Head of caudate nucleus (tissue), 42 donors: ENCODE data around the gene PLA2G5.
A peak's percentile ranks its signal among the peaks of the same experiment; 100 is the strongest.
"Not testable (repeated sequence)": the region's sequence is repeated elsewhere in the genome, so short reads cannot be mapped to it uniquely, and the experiment has no call there.

Experiments
- DNase-seq, 42 donors: peaks; one replicate each; pipeline versions ENCODE4 v3.0.0 to v3.0.0-alpha.2; 2020 to 2021; ENCODE audit warnings: mixed read lengths in 7 of 42
- intact Hi-C: fragments of 100-400 bp; cut with DNase I; formaldehyde crosslinking; loops from one replicate; pipeline ENCODE4 v1.15.0; 2022

PLA2G5 gene

DNA sequence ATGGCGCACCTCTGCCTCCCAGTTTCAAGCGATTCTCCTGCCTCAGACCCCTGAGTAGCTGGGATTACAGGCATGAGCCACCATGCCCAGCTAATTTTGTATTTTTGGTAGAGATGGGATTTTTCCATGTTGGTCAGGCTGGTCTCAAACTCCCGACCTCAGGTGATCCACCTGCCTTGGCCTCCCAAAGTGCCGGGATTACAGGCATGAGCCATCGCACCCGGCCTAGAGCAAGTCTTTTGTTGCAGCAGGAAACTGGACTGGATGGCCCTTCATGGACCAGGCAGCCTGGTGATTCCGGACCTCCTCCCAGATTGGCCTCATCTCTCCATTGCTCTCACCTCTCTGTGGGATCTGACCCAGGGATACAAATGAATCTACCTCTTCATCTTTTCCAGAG lies 9.2 kb upstream of the PLA2G5 start:
- intact Hi-C loops, DNase-seq: not testable (repeated sequence)

DNA sequence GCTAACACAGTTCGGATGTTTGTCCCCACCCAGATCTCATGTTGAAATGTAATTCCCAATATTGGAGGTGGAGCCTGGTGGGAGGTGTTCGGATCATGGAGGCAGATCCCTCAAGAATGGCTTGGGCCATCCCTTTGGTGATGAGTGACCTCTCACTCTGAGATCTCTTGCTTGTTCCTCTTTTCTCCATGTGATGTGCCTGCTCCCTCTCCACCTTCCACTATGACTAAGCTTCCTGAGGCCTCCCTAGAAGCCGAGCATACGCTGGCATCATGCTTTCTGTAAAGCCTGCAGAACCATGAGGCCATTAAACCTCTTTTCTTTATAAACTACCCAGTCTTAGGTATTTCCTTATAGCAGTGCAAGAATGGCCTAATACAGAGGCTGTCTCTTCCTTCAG lies 8.1 kb upstream of the PLA2G5 start:
- DNase-seq, result no peak
- intact Hi-C loops, result no loop called here

DNA sequence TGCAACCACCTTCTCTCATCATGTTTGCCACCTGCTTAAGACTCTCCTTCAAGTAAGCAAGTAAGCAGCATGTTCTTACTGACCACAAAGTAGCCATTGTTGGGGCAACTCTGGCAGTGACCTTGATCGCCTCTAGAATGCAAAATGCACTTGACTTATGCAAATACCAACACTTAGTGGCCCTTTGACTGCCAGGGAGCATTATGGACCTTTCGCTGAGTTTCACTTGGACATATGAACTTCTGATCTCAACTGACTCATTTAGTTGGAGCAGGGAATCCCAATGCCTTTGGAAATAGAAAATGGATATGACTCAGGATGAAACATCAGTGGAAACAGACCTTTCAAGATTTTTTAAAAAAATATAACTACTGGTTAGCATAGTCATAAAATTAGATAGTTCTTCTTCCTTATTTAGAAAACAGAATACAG lies 6.1 kb upstream of the PLA2G5 start:
- intact Hi-C loops, result no loop called here
- no peak for DNase-seq

DNA sequence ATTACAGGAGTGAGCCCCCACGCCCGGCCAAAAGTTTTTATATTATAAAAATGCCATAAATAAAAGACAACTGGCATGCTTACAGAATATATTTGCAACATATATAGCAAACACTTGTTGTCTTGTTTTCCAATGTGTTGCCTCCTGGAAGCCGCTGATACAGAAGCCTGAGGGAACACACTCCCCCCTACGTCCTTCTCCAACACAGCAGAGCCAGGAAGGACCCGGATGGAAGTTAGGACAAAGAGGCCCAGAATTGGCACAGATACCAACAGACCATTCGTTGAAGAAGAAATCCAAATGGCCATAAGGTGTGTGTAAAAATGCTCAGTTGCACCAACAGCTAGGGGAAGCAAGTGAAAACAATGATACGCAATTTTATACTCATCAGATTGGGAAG lies 1.3 kb upstream of the PLA2G5 start:
- DNase-seq, result peak in 1 of 42 donors; percentile 12
- intact Hi-C loops, result no loop called here

DNA sequence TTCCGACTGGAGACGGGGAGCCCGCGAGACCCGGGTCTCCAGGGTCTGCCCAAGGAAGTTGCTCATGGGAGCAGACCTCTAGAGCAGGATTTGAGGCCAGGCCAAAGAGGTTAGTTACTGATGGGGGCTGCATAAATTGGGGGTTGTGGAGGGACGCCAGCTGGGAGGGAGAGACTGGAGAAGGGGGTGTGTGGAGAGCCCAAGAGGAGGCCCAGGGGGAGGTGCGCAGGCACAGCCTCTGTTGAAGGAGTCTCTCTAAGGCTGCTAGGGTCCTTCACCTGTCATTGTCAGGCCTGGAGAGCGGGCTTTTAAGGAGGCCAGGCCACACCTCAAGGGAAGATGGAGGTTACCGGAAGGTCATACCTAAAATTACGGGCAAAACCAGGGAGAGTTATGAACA lies 363 bp downstream of the PLA2G5 start:
- intact Hi-C loops, result no loop called here
- DNase-seq, result peak in 1 of 42 donors; percentile 34

DNA sequence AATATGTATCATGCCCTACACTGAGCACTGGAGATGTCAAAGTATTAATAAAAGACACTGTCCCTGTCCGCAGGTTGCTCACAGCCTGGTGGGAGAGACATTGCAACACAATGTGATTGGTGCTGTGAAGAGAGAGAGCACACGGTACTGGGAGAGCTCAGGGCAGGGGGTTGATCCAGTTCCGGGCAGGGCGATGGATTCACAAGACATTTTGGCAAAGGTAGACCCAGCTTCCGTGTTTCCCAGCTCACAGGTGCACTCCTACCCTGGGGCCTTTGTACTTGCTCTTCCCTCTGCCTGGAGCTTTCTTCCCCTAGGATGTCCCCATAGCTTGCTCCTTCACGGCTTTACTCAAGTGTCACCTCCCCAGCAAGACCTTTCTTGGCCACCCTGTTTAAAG lies 1.4 kb downstream of the PLA2G5 start:
- DNase-seq, result no peak
- intact Hi-C loops, result no loop called here

DNA sequence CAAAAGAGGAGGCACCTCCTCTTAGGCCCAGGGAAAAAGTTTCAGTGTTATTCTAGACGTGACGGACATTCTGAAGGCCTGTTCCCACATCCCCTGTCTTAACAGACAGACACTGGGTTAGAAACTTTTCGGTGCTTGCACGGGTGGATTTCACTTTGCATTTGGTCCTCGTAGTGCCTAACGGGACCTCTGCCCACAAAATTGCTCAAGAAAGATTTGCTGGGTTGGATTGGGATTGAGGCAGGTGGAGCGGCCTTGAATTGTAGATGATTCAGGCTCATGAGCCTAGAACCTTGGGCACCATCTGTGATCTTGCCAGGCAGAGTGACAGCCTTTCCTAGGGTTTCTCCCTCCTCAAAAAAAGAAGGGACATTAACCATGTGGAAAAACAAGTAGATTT lies 2.8 kb downstream of the PLA2G5 start:
- intact Hi-C loops, result no loop called here
- DNase-seq, result peak in 2 of 42 donors; percentile 41 to 49

DNA sequence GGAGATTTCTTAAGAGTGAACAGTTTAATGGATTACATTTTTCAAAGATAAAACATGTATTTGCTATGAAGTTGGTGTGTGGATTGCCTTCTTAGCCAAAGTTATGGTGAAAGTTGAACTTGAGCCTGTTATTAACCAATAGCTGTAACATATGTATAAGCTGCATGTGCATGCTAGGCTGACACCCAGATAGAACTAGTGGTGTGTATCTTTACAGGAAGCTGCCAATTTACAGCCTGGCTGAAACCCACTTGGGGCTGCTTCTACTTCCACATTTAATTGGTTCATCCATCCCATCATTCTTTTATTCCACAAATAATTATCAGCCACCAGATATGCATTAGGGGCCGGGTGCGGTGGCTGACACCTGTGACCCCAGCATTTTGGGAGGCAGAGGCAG lies 3.3 kb downstream of the PLA2G5 start:
- intact Hi-C loops, result no loop called here
- DNase-seq, result peak in 1 of 42 donors; percentile 3

DNA sequence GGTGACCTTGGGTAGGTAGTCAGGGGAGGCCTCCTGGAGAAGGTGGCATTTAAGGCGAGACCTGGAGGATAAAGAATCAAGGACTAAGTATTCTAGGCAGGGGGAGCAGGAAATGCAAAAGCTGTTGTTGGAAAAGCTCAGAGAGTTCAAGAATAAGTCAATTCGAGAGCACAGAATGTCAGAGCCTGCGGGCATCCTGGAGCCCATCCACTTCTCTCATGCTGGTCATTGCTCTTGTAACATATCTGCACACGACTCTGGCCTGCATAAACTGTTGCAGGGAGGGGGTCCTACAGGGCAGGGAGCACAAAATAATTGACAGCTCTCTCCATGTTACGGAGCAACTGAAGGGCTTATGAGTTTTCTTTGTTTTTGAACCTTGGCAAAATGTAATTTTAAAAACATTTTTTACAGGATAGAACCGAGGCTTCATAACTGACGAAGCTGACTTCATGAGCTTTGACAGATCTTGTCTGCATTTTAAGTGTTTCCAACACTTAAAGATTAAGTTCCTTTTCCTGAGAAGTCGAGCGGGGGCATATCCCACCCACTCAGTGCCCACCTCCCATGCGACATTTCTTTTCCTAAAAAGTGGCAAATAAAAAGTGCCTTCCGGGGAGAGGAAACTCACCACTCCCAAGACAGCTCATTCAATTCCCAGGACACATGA lies 4.2 kb downstream of the PLA2G5 start:
- intact Hi-C loops, result no loop called here
- DNase-seq, result peak in 12 of 42 donors; percentile 9 to 60 (median 38)

DNA sequence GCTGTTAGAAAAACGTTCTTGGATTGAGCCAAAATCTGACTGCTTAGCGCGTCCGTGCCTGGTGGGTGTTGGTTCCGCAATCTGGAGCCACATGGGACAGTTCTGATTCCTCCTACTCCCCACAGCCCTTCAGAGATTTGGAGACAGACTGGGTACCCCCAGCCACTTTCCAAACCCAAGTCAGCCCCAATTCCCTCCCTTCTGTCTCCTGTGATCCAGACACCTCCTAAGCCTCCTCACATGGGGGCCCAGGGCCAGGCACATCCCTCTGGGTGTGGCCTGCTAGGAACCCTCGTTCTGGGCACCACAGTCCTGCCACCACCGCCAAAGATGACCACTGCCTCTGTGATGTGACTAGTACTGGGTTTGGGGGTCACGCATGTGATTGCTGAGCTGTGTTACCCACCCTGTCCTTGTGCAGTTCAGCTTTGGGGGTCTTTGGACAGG lies 4.8 kb downstream of the PLA2G5 start:
- DNase-seq, result no peak
- intact Hi-C loops, result no loop called here

DNA sequence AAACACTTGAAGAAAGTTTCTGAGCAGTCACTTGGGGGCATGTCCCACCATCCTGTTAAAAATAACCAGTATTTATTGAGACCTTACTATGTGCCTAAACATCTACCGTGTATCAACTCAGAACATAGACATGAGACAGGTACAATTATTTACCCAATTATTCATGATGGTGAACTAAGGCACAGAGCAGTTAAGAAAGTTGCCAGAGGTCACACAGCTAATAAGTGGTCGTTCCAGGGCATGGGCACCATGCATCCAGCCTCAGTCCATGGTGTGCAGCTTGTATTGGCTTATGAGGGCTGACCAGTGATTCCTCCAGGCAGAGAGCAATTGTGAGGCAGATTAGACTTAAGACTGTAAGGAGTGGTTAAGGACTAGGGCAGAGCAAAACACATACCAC lies 5.4 kb downstream of the PLA2G5 start:
- intact Hi-C loops, result no loop called here

DNA sequence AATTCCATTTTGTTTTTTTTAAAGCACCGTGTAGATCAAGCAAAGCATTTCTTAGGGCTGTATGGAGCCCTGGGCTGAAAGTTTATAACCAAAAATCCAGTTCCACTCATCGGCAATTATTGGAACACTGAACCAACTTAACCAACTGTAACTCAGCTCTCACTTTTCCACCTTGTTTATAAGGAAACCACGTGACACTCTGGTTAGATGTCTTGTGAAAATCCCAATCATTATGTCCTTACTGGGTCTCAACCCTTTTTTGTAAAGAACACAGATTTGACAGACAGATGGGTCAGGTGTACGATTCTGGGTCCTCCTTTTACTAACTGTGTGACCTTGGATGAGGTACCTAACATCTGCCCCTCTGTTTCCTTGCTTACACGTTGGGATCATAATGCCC lies 6.2 kb downstream of the PLA2G5 start:
- no peak for DNase-seq
- intact Hi-C loops, result no loop called here

More for the DNA sequence above, 5.4 kb downstream of the PLA2G5 start:
- DNase-seq, result peak in 1 of 42 donors; percentile 24

DNA sequence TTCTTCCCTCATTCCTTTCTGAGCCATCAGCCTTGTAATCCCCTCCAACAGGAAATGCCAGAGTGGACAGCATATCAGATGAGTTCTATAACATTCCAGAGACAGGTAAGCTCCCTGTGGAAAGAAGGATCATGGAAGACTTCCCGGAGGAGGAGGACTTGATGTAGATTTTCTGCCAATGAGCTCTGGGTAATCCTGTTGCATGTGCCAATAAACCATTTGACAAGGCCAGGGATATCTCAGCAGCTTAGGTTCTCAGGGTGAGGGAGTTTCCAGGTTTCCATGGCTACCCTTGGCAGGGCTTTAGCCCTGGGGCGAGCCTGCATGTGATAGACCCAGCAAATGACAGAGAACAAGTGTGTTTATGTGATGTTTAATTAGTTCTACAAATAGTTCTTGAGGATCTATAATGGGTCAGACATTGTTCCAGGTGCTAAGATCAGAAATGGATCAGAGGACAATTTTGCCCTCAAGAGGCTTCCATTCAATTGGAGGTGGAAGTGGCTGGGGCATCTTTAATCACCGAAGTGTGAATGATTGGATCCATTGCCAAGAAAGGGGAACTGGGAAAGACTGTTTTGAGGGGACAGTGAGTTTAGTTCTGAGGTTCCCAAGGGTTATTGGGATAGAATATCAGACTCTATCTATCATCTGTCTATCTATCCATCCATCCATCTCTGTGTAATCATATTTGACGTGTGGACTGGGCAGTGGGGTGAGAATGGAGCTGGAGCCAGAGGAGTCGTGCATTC lies 6.9 kb downstream of the PLA2G5 start:
- intact Hi-C loops, result no loop called here

DNA sequence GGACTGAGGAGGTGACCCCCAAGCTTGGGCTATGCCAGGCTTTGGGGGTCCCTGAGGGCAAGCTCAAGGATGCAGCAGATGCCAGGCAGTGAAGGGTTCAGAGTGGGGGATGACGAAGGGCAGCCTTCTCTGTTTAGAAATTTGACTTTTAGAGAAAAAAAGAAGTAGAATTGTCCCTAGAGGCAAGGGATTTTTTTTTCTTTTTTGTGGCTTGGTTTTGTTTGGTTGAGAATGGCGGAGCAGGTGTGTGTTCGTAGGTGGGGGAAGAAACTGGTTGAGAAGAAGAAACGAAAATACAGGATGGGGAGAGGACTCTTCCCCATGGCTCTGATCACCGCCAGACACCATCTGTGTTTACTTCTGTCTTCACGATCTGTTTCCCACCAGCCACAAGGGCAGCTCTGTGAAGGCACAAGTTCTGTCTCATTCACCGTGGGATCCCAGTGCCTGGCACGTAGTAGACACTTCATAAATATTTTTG lies 8.2 kb downstream of the PLA2G5 start:
- DNase-seq, result no peak
- intact Hi-C loops, result no loop called here

More for the DNA sequence above, 6.9 kb downstream of the PLA2G5 start:
- no peak for DNase-seq

DNA sequence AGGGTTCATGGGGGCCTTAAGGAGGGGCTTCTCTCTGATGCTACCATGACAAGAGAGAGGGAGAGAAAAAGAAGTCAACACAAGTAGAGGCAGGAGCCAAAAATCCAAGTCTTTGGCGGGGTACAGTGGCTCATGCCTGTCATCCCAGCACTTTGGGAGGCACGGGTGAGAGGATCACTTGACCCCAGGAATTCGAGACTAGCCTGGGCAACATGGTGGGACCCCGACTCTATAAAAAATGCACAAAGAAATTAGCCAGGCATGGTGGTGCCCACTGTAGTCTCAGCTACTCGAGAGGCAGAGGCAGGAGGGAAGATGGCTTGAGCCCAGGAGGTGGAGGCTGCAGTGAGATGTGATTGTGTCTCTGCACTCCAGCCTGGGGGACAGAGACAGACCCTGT lies 8.7 kb downstream of the PLA2G5 start:
- intact Hi-C loops, result no loop called here
- DNase-seq, result no peak

DNA sequence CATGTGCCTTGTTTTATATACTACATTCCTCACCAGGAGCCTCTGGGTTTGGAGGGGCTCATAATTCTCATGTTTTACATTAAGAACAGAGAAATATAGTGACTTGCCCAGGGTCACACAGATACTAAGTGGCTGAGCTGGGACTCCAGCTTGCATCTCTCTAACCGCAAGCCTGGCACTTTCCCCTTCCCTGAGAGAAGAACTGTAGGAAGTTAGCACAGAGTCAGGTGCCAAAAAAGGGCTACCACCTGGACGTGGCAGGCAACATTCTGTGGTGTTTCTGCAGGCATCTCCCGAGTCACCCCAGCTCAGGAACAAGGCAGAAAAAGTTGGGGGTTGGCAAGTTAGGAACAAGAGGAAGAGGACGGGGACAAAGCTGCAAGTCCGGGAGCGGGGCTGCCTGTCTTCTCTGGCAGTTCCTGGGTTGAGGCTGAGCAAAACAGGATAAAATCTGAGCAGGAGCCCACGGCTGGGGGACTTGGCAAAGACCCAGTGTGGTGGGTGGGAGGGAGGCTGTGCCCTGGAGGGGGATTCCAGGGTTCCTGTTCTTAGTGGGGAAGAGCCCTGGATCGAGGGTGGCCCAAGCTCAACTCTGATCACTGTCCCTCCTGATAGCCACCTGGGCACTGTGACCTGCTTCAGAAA lies 9.8 kb downstream of the PLA2G5 start:
- DNase-seq, result no peak
- intact Hi-C loops, result no loop called here

DNA sequence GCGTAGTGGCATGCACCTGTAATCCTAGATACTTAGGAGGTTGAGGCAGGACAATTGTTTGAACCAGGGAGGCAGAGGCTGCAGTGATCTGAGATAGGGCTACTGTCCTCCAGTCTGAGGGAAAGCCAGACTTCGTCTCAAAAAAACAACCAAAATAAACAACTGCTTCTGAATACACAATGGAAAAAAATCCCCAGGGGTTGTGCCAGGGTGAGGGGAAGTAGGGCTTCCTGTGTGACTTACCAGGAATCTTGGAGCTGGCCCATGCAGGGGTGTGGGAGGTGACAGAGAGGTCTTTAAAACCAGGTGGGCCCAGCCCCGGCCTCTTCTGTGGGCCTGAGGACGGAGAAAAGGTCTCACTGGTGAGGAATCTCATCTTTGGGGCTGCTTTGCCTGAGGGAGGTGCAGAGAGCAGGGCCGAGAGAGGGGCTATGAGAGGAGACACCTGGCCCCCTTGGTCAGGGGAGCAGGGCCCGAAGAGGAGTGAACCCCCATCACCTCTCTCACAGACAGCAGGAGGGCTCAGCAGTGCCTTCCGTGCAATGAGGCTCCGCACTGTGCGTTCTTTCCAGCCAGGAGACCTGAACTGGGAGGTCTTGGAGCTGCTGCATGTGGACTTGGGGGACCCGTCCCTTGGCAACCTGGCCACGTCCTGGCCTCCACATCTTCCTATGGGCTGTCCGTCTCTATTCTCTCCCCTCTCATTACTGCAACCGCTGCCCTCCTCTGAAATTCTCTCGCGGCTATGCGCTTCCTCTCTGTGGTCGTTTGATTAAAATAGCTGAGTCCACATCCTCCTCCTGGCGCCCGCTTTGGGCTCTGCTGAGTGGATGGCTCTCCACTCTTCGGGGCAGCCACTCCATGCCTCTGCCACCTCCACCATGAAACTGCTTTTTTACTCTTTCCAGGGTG lies 10.7 kb downstream of the PLA2G5 start:
- intact Hi-C loops, result no loop called here
- peak in 14 of 42 donors; percentile 10 to 49 (median 22) for DNase-seq

DNA sequence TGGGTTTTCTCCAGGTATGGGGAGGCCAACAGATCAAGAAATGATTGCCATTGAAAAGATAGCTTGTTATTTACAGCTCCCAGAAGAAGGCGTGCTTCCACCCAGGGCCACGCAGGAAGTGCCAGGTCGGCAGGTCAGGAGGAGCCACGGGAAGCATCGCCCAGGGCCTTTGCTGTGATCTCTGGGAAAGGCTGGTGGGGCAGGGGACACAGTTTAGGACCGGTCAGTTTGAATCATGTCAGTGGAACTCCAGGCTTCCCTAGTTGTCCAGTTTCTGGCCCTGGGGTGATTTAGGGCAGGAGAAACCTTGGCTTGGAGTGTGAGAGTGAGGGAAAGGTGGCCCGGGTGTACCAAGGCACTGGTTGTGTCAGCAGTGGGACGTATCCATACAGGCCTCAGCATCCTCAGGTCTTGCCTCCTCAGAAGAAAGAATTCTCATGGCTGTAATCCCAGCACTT lies 11.4 kb downstream of the PLA2G5 start:
- intact Hi-C loops, result no loop called here
- no peak for DNase-seq

DNA sequence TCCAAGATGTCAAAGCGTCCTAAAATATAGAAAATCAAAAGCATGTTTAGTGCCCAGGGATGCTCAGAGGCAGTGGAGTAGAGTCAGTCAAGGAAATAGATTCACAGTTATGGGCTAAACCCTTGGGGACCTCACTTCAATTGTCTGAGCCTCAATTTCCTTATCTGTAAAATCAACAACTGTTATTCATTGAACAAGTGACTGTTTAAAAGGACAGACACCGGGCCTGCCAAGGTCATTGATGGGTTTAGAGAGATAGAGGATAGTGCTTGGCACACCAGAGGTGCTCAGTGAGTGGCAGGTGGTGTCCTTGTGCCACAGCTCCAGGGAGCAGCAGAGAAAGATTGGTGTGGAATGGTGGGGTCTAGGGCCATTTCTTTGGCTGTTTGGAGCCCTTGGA lies 12.8 kb downstream of the PLA2G5 start:
- intact Hi-C loops, result no loop called here

More for the DNA sequence above, 12.8 kb downstream of the PLA2G5 start:
- no peak for DNase-seq
